GM12878 (cell line): Measurements from ENCODE around the gene UBP1. TPM values are rescaled to one million over a fixed set of nuclear protein-coding genes. Genes with fewer than 3 reads are reported as not detected.

ENCODE experiments used
- BACH1 ChIP-seq: fragments of 450-650 bp; IDR thresholded peaks from 2 replicates; pipeline ENCODE4 v1.6.1; 2017; ENCODE audit warnings: mild to moderate bottlenecking, borderline replicate concordance
- BHLHE40 ChIP-seq, 2 experiments: fragments of 450-650 bp in 1 of 2; IDR thresholded peaks; 2 replicates each; pipeline ENCODE4 v1.6.1; 2011 to 2017; ENCODE audit warnings: low read depth in 2 of 2, borderline replicate concordance in 1 of 2, improper control_type of control experiment in 1 of 2, low read length in 1 of 2, mild to moderate bottlenecking in 1 of 2
- CBFB ChIP-seq: IDR thresholded peaks from 2 replicates; pipeline ENCODE4 v1.6.1; 2016; ENCODE audit warnings: antibody characterized with exemption, low read depth
- IKZF1 ChIP-seq: fragments of 450-650 bp; conservative IDR thresholded peaks from 2 replicates; pipeline ENCODE4 v1.6.1; 2017; ENCODE audit warnings: antibody characterized with exemption, mild to moderate bottlenecking
- JUNB ChIP-seq: IDR thresholded peaks from 2 replicates; pipeline ENCODE4 v1.6.1; 2016; ENCODE audit warnings: antibody characterized with exemption, mild to moderate bottlenecking
- NFXL1 ChIP-seq: fragments of 450-650 bp; IDR thresholded peaks from 2 replicates; pipeline ENCODE4 v1.6.1; 2017; ENCODE audit warnings: antibody characterized with exemption, mild to moderate bottlenecking, borderline replicate concordance
- NR2C1 ChIP-seq: fragments of 450-650 bp; IDR thresholded peaks from 2 replicates; pipeline ENCODE4 v1.6.1; 2017; ENCODE audit warnings: antibody characterized with exemption, mild to moderate bottlenecking, moderate library complexity
- PAX5 ChIP-seq: IDR thresholded peaks from 2 replicates; pipeline ENCODE4 v1.6.1; 2011; ENCODE audit warnings: low read depth, low read length, borderline replicate concordance
- PML ChIP-seq: IDR thresholded peaks from 2 replicates; pipeline ENCODE4 v1.6.1; 2012; ENCODE audit warnings: low read length, inconsistent platforms
- RELA ChIP-seq: fragments of 450-650 bp; IDR thresholded peaks from 2 replicates; pipeline ENCODE4 v1.8.0; 2014; ENCODE audit warnings: borderline replicate concordance; ENCODE audit not compliant: partially characterized antibody
- RUNX3 ChIP-seq: IDR thresholded peaks from 2 replicates; pipeline ENCODE4 v1.6.1; 2012; ENCODE audit warnings: low read length, inconsistent platforms
- SMAD5 ChIP-seq: IDR thresholded peaks from 2 replicates; pipeline ENCODE4 v1.6.1; 2016; ENCODE audit warnings: antibody characterized with exemption, low read depth
- SPI1 ChIP-seq: IDR thresholded peaks from 2 replicates; pipeline ENCODE4 v1.6.1; 2011; ENCODE audit warnings: low read depth, mild to moderate bottlenecking, low read length, moderate library complexity, borderline replicate concordance; ENCODE audit not compliant: insufficient read depth
- TAF1 ChIP-seq: IDR thresholded peaks from 2 replicates; pipeline ENCODE4 v1.6.1; 2011; ENCODE audit warnings: mild to moderate bottlenecking, low read depth, low read length, borderline replicate concordance
- TARDBP ChIP-seq: IDR thresholded peaks from 2 replicates; pipeline ENCODE4 v1.6.1; 2016; ENCODE audit warnings: borderline replicate concordance
- polyA plus RNA-seq, 11 experiments: library from polyadenylated mRNA; depleted of rRNA in 4 of 11; unstranded in 6 of 11; stranded (reverse) in 5 of 11; fragments of >200 nt; fragmentation: Nextera tagmentation in 4 of 11; fragmentation: Illumina TruSeq in 1 of 11; extraction: Ambion mirVana in 4 of 11; extraction: Trizol in 1 of 11; gene quantifications; 1 replicate in 1 of 11; 2 replicates in 10 of 11; pipeline versions ENCODE4 v1.2.1 to v1.2.3, GENCODE V29; 2011 to 2016; ENCODE audit warnings: inconsistent platforms in 2 of 11, missing spikeins in 2 of 11, low read depth in 1 of 11
- total RNA-seq, 4 experiments: library from RNA; depleted of rRNA in 3 of 4; stranded (reverse); fragments of >200 nt in 3 of 4; fragmentation: Illumina TruSeq in 1 of 4; extraction: Trizol in 1 of 4; gene quantifications; 2 replicates each; pipeline versions ENCODE4 v1.2.1 to v1.2.3, GENCODE V29; 2013 to 2021
- TF ChIP-seq, protein P1 (sequence below): fragments of 450-650 bp; IDR thresholded peaks from 2 replicates; pipeline ENCODE4 v1.6.1; 2016; ENCODE audit warnings: mild to moderate bottlenecking, moderate library complexity, borderline replicate concordance
- TF ChIP-seq, protein P2 (sequence below): fragments of 450-650 bp; IDR thresholded peaks from 2 replicates; pipeline ENCODE4 v1.6.1; 2017; ENCODE audit warnings: antibody characterized with exemption, mild to moderate bottlenecking, moderate library complexity
- TF ChIP-seq, protein P3 (sequence below): fragments of 450-650 bp; conservative IDR thresholded peaks from 2 replicates; pipeline ENCODE4 v1.6.1; 2017; ENCODE audit warnings: mild to moderate bottlenecking, moderate library complexity
- TF ChIP-seq, protein P4 (sequence below): fragments of 150-350 bp; IDR thresholded peaks from 2 replicates; pipeline ENCODE4 v1.6.1; 2014; ENCODE audit warnings: mild to moderate bottlenecking, low read depth, low read length

UBP1 gene
- total and polyA plus RNA-seq, 10 of the 15 experiments (the other 5 are each of a cell fraction or from before 2014, with no cell fraction given) = 9.3 to 93.6 (median 52.4) TPM

DNA sequence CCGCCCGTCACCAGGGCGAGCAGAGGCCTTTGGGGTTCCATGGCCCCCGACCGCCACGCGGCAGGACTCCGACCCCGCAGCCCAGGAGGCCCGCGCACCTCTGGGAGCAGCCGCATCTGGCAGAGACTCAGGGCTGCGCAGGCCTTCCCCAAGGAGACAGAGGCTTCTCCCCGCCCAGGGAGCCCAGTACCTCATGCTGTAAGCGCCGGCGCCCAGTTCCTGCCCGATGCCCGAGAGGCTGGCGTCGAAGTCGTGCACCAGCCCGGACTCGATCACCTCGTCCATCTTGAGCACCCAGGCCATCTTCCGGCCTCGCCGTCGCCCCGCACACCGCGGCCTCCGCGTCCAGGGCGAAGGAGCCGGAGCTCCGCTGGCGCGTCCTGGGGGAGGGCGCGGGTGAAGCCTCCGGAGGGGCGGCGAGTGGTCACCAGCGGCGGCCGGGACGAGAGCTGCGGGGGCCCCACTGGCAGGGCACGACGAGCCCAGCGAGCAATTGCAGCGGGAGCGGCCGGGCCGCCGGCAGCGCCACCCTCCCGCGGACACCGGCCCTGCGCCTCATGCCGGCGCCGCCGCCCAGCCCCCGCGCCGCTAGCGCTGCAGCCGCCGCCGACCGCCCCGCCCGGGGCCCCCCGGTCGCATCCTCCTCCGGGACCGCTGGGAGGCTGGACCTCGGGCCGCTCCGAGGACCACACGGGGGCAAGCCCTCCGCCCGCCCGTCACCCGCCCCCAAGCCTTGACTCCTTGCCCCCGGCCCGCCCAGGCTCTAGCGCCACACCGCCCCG is 468 bp downstream of the UBP1 start (continued):
- TF ChIP-seq, protein P1, sequence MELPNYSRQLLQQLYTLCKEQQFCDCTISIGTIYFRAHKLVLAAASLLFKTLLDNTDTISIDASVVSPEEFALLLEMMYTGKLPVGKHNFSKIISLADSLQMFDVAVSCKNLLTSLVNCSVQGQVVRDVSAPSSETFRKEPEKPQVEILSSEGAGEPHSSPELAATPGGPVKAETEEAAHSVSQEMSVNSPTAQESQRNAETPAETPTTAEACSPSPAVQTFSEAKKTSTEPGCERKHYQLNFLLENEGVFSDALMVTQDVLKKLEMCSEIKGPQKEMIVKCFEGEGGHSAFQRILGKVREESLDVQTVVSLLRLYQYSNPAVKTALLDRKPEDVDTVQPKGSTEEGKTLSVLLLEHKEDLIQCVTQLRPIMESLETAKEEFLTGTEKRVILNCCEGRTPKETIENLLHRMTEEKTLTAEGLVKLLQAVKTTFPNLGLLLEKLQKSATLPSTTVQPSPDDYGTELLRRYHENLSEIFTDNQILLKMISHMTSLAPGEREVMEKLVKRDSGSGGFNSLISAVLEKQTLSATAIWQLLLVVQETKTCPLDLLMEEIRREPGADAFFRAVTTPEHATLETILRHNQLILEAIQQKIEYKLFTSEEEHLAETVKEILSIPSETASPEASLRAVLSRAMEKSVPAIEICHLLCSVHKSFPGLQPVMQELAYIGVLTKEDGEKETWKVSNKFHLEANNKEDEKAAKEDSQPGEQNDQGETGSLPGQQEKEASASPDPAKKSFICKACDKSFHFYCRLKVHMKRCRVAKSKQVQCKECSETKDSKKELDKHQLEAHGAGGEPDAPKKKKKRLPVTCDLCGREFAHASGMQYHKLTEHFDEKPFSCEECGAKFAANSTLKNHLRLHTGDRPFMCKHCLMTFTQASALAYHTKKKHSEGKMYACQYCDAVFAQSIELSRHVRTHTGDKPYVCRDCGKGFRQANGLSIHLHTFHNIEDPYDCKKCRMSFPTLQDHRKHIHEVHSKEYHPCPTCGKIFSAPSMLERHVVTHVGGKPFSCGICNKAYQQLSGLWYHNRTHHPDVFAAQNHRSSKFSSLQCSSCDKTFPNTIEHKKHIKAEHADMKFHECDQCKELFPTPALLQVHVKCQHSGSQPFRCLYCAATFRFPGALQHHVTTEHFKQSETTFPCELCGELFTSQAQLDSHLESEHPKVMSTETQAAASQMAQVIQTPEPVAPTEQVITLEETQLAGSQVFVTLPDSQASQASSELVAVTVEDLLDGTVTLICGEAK = no peak
- TF ChIP-seq SPI1 (0 out of 2 replicates have a peak, but pooled peaks have one; percentile 6), PAX5 (peak; percentile 2; the same call in 1 of the 2 replicates), JUNB (no peak), RELA (no peak), NR2C1 (0 out of 2 replicates have a peak, but pooled peaks have one; percentile 24), TAF1 (0 out of 2 replicates have a peak, but pooled peaks have one; percentile 12), NFXL1 (no peak), RUNX3 (no peak), BACH1 (peak; percentile 80), IKZF1 (peak; percentile 73), BHLHE40 (IDR thresholded peaks at IDR 0.05; ENCODE audit: borderline replicate concordance in 1 of 2, low read depth in 2 of 2, low read length in 1 of 2) (peak in 1 of 2 experiments; percentile 43; a peak in 1 of 4 replicates), CBFB (no peak), PML (no peak), SMAD5 (peak; percentile 46; the same call in 1 of the 2 replicates), TARDBP (no peak)
- TF ChIP-seq, protein P2, sequence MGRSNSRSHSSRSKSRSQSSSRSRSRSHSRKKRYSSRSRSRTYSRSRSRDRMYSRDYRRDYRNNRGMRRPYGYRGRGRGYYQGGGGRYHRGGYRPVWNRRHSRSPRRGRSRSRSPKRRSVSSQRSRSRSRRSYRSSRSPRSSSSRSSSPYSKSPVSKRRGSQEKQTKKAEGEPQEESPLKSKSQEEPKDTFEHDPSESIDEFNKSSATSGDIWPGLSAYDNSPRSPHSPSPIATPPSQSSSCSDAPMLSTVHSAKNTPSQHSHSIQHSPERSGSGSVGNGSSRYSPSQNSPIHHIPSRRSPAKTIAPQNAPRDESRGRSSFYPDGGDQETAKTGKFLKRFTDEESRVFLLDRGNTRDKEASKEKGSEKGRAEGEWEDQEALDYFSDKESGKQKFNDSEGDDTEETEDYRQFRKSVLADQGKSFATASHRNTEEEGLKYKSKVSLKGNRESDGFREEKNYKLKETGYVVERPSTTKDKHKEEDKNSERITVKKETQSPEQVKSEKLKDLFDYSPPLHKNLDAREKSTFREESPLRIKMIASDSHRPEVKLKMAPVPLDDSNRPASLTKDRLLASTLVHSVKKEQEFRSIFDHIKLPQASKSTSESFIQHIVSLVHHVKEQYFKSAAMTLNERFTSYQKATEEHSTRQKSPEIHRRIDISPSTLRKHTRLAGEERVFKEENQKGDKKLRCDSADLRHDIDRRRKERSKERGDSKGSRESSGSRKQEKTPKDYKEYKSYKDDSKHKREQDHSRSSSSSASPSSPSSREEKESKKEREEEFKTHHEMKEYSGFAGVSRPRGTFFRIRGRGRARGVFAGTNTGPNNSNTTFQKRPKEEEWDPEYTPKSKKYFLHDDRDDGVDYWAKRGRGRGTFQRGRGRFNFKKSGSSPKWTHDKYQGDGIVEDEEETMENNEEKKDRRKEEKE = 0 out of 2 replicates have a peak, but pooled peaks have one; percentile 49
- TF ChIP-seq, protein P3, sequence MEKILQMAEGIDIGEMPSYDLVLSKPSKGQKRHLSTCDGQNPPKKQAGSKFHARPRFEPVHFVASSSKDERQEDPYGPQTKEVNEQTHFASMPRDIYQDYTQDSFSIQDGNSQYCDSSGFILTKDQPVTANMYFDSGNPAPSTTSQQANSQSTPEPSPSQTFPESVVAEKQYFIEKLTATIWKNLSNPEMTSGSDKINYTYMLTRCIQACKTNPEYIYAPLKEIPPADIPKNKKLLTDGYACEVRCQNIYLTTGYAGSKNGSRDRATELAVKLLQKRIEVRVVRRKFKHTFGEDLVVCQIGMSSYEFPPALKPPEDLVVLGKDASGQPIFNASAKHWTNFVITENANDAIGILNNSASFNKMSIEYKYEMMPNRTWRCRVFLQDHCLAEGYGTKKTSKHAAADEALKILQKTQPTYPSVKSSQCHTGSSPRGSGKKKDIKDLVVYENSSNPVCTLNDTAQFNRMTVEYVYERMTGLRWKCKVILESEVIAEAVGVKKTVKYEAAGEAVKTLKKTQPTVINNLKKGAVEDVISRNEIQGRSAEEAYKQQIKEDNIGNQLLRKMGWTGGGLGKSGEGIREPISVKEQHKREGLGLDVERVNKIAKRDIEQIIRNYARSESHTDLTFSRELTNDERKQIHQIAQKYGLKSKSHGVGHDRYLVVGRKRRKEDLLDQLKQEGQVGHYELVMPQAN = peak; percentile 75
- TF ChIP-seq, protein P4, sequence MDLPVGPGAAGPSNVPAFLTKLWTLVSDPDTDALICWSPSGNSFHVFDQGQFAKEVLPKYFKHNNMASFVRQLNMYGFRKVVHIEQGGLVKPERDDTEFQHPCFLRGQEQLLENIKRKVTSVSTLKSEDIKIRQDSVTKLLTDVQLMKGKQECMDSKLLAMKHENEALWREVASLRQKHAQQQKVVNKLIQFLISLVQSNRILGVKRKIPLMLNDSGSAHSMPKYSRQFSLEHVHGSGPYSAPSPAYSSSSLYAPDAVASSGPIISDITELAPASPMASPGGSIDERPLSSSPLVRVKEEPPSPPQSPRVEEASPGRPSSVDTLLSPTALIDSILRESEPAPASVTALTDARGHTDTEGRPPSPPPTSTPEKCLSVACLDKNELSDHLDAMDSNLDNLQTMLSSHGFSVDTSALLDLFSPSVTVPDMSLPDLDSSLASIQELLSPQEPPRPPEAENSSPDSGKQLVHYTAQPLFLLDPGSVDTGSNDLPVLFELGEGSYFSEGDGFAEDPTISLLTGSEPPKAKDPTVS = no peak
